Breast epithelium (tissue), 3 donors: ENCODE measurements around the gene ZNF580.

Experiments
- POLR2A ChIP-seq: fragments of 450-650 bp; IDR thresholded peaks from one replicate; pipeline ENCODE4 v1.6.1; 2016; ENCODE audit warnings: antibody characterized with exemption, mild to moderate bottlenecking, moderate library complexity
- TF ChIP-seq, protein P1 (sequence below), 3 donors: fragments of 450-650 bp; IDR thresholded peaks; one replicate each; pipeline ENCODE4 v1.5.1; 2016 to 2017; ENCODE audit warnings: antibody characterized with exemption in 3 of 3, mild to moderate bottlenecking in 3 of 3, moderate library complexity in 3 of 3

DNA sequence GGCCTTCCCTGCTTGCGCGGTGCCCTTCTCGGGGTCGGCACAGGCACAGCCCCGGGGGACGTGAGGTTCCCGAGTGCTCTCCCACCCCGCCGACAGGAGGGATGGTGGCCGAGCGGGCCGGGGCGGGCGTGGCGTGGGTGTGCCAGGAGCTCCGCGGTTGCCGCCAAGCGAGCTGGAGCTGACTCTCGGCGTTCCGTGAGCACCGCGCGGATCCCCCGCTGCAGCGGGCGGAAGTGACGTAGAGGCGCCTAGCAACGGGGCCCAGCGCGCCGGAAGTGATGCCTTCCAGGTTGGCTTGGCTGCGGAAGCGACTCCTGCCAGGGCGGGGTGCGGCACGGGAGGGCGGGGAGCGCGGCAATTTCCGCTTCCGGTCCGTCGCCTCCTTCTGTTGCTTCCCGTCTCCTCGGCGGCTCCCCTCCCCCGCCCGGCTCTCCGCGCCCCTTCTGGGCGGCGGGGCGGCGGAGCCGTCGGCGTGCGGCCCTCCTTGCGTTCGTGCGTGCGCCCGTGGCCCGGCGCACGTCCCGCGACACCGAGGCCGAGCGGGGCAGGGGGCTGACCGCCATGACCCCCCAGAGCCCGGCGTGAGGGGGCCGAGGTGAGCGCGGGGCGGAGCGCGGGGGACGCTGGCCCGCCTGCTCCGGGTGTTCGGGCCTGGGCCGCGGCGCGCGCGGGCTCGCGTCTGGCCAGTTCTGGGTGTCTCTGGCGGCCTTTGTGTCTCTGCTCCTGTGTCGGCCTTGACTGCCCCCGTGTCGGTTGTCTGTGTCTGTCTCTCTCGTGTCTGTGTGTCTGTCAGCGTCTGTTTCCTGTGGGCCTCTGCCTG, 34.2 kb downstream of the ZNF580 start, which contains the start of gene EPN1:
- TF ChIP-seq, protein P1, sequence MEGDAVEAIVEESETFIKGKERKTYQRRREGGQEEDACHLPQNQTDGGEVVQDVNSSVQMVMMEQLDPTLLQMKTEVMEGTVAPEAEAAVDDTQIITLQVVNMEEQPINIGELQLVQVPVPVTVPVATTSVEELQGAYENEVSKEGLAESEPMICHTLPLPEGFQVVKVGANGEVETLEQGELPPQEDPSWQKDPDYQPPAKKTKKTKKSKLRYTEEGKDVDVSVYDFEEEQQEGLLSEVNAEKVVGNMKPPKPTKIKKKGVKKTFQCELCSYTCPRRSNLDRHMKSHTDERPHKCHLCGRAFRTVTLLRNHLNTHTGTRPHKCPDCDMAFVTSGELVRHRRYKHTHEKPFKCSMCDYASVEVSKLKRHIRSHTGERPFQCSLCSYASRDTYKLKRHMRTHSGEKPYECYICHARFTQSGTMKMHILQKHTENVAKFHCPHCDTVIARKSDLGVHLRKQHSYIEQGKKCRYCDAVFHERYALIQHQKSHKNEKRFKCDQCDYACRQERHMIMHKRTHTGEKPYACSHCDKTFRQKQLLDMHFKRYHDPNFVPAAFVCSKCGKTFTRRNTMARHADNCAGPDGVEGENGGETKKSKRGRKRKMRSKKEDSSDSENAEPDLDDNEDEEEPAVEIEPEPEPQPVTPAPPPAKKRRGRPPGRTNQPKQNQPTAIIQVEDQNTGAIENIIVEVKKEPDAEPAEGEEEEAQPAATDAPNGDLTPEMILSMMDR (IDR thresholded peaks at IDR 0.05), result no peak
- no peak for TF ChIP-seq POLR2A
